K562 (cell line): Measurements from ENCODE around the gene PGA3.

Source experiments
- CLOCK ChIP-seq: fragments of 250-450 bp; sonication (Bioruptor Pico); IDR thresholded peaks from 2 replicates; pipeline ENCODE4 v1.4.0; 2020; ENCODE audit warnings: mild to moderate bottlenecking, moderate library complexity, borderline replicate concordance
- ELF4 ChIP-seq: fragments of 450-650 bp; formaldehyde crosslinking; IDR thresholded peaks from 2 replicates; pipeline ENCODE4 v1.4.0; 2022; ENCODE audit warnings: missing genetic modification characterization
- EZH2 ChIP-seq: IDR thresholded peaks from 2 replicates; pipeline ENCODE4 v1.6.1; 2012; ENCODE audit warnings: low read depth, mild to moderate bottlenecking, inconsistent platforms, low read length, borderline replicate concordance
- MAFK ChIP-seq: IDR thresholded peaks from 2 replicates; pipeline ENCODE4 v1.6.1; 2011; ENCODE audit warnings: low read length, improper control_type of control experiment
- MAZ ChIP-seq, 2 experiments: fragments of 450-650 bp in 1 of 2; sonication (generic) in 1 of 2; formaldehyde crosslinking; IDR thresholded peaks in 1 of 2; conservative IDR thresholded peaks in 1 of 2; 2 replicates each; pipeline versions ENCODE4 v1.4.0 to v1.5.0; 2020; ENCODE audit warnings: mild to moderate bottlenecking in 1 of 2, missing genetic modification reagents in 1 of 2
- MEF2D ChIP-seq: conservative IDR thresholded peaks from 2 replicates; pipeline ENCODE4 v1.6.1; 2016; ENCODE audit warnings: low read depth, missing genetic modification characterization, missing compliant biosample characterization
- POLR2A ChIP-seq: fragments of 450-650 bp; conservative IDR thresholded peaks from 2 replicates; pipeline ENCODE4 v1.6.1; 2016
- POLR2AphosphoS2 ChIP-seq: IDR thresholded peaks from 2 replicates; pipeline ENCODE4 v1.6.1; 2012; ENCODE audit warnings: low read length, improper control_type of control experiment
- SAFB ChIP-seq: fragments of 200-400 bp; formaldehyde crosslinking; IDR thresholded peaks from 2 replicates; pipeline ENCODE4 v1.6.1; 2017; ENCODE audit warnings: low read depth, low read length, borderline replicate concordance
- TAF15 ChIP-seq: fragments of 200-400 bp; formaldehyde crosslinking; IDR thresholded peaks from 2 replicates; pipeline ENCODE4 v1.6.1; 2017; ENCODE audit warnings: mild to moderate bottlenecking, low read depth, low read length, moderate library complexity
- ZNF140 ChIP-seq: fragments of 250-450 bp; sonication (Bioruptor Pico); IDR thresholded peaks from 2 replicates; pipeline ENCODE4 v1.8.0; 2021; ENCODE audit warnings: moderate library complexity, mild to moderate bottlenecking, inconsistent platforms
- ZNF347 ChIP-seq: fragments of 450-650 bp; formaldehyde crosslinking; IDR thresholded peaks from 2 replicates; pipeline ENCODE4 v1.4.0; 2020; ENCODE audit warnings: low read depth, mild to moderate bottlenecking, moderate library complexity
- ZNF449 ChIP-seq: fragments of 250-450 bp; sonication (Bioruptor Pico); IDR thresholded peaks from 2 replicates; pipeline ENCODE4 v1.8.0; 2022; ENCODE audit warnings: moderate library complexity, mild to moderate bottlenecking, inconsistent platforms

DNA sequence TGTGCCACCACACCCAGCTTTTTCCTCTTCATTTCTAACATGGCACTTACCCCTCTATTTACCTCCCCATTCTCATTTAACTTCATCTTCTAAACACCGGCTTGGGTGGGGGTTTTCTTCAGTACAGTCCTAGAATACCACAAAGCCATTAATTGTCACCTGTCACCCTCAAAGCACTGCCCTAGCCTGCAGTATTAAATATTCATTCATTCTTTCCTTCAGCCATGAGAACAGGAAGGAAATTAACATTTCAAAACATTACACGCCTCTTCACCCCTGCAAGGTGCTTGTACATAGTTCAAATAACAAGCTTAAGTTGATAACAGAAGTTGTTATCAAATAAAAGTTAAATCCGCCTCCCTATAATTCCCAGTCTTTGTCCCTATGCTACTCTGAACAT lies 31.4 kb upstream of the PGA3 start:
- TF ChIP-seq SAFB (no peak), ELF4 (CRISPR knock-in tag) (no peak), TAF15 (no peak), ZNF449 (CRISPR knock-in tag) (no peak), MAZ (CRISPR knock-in tag; conservative IDR thresholded peaks at IDR 0.05 in 1 of 2, IDR thresholded peaks at IDR 0.05 in 1 of 2) (no peak), POLR2AphosphoS2 (no peak), MEF2D (no peak), MAFK (no peak), ZNF140 (CRISPR knock-in tag) (no peak), CLOCK (no peak), POLR2A (no peak), ZNF347 (CRISPR knock-in tag) (no peak), EZH2 (no peak)
